Thyroid gland (tissue), 4 donors: Measurements from ENCODE around the gene INTS1.

Source experiments
- CTCF ChIP-seq, 6 experiments: fragments of 200-600 bp in 3 of 6; fragments of 450-650 bp in 3 of 6; sonication (generic) in 3 of 6; IDR thresholded peaks; one replicate each; pipeline ENCODE4 v1.5.1; 2016 to 2019; ENCODE audit warnings: antibody characterized with exemption in 6 of 6, mild to moderate bottlenecking in 2 of 6, inconsistent platforms in 1 of 6, moderate library complexity in 1 of 6
- POLR2A ChIP-seq, 2 donors: fragments of 450-650 bp; IDR thresholded peaks; one replicate each; pipeline ENCODE4 v1.6.1; 2017; ENCODE audit warnings: antibody characterized with exemption in 2 of 2, mild to moderate bottlenecking in 2 of 2, moderate library complexity in 1 of 2

GRCh38 chr7:1498370-1499305 lies 5.6 kb downstream of the INTS1 start:
- TF ChIP-seq CTCF (IDR thresholded peaks at IDR 0.05) (no peak), POLR2A (IDR thresholded peaks at IDR 0.05) (no peak)
